ENCODE results near the gene FMN1. TPM values are rescaled to one million over a fixed set of nuclear protein-coding genes. Genes with fewer than 3 reads are reported as not detected.
A peak's percentile ranks its signal among the peaks of the same experiment; 100 is the strongest.

Gene FMN1
- total and polyA plus RNA-seq, 5 donors from 2014 or later: 0.32 to 8.9 (median 0.36) TPM; not detected in 2

DNA sequence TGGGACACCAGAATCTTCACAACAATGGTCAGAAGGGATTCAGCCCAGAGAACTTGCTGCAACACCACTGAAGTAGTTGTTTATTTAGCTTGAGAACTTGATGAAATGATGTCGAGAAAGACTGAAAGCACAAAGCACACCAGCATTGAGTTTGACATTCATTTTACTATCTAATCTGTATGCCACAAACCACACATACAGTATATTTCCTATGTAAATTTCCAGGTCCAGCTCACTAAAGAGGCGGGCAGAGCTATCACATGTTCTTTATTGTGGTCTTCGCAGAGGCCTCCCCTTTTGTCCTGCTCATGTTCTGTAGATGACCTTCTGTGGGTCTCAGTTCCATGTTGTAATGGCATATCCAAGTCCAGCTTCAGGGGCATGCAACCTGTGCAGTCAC lies 10.4 kb upstream of the FMN1 start:
- no peak overlapping the region for H3K27ac ChIP-seq (ENCODE audit: insufficient read depth, low read length, poor library complexity, severe bottlenecking)
- no peak overlapping the region for H3K4me3 ChIP-seq (ENCODE audit: low read depth, low read length)
- Mint-ChIP-seq H3K27ac (no peak overlapping the region), H3K27me3 (no peaks in the 10 kb centered on the region), H3K4me1 (peaks cover 11 to 23% (median 14%) of the 10 kb centered on the region in 4 donors), H3K4me3 (no peak overlapping the region), H3K9me3 (peaks cover 0 to 5% (median 0%) of the 10 kb centered on the region in 7 donors), H3K36me3 (no peaks in the 10 kb centered on the region)
- H3K9me3 ChIP-seq (ENCODE audit: control insufficient read depth in 2 of 2, low read length in 2 of 2): no peaks in the 10 kb centered on the region
- H3K27me3 ChIP-seq (ENCODE audit: control insufficient read depth, insufficient read depth, low read length): no peaks in the 10 kb centered on the region
- no peaks in the 10 kb centered on the region for H3K4me1 ChIP-seq (ENCODE audit: control insufficient read depth, insufficient read depth, low read length, poor library complexity, severe bottlenecking)
- DNase-seq: no peak
- ATAC-seq (ENCODE audit: low read depth in 2 of 2): no peak
- no peaks in the 10 kb centered on the region for H3K36me3 ChIP-seq (ENCODE audit: control insufficient read depth, insufficient read depth, low read length)

DNA sequence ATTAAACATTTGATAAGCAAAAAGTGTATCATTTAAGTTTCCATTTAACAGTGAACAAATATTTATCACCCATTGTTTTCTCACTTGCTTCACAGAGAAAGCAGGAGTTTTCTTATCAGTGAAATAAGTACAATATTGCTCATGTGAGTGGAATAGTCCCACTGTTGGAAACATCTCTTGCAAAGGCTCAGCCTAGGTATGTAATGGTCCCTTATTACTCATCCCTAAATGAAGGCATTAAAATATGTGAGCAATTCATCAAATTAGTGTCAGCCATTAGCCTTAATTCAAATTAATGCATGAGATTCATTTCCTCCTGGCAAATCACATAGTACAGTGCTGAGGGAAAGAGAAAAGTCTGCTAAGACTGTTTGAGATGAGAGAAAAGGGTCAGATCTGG lies 9.6 kb upstream of the FMN1 start:
- no peak overlapping the region for H3K4me3 ChIP-seq (ENCODE audit: low read depth, low read length)
- H3K36me3 ChIP-seq (ENCODE audit: control insufficient read depth, insufficient read depth, low read length): no peaks in the 10 kb centered on the region
- Mint-ChIP-seq H3K27ac (no peak overlapping the region), H3K27me3 (no peaks in the 10 kb centered on the region), H3K36me3 (no peaks in the 10 kb centered on the region), H3K4me1 (peaks cover 11 to 23% (median 13%) of the 10 kb centered on the region in 4 donors), H3K4me3 (no peak overlapping the region), H3K9me3 (no peaks in the 10 kb centered on the region)
- ATAC-seq (ENCODE audit: low read depth in 2 of 2) (no peak), DNase-seq (no peak)
- H3K4me1 ChIP-seq (ENCODE audit: control insufficient read depth, insufficient read depth, low read length, poor library complexity, severe bottlenecking): no peaks in the 10 kb centered on the region
- H3K9me3 ChIP-seq (ENCODE audit: control insufficient read depth in 2 of 2, low read length in 2 of 2): no peaks in the 10 kb centered on the region
- no peaks in the 10 kb centered on the region for H3K27me3 ChIP-seq (ENCODE audit: control insufficient read depth, insufficient read depth, low read length)
- no peak overlapping the region for H3K27ac ChIP-seq (ENCODE audit: insufficient read depth, low read length, poor library complexity, severe bottlenecking)

DNA sequence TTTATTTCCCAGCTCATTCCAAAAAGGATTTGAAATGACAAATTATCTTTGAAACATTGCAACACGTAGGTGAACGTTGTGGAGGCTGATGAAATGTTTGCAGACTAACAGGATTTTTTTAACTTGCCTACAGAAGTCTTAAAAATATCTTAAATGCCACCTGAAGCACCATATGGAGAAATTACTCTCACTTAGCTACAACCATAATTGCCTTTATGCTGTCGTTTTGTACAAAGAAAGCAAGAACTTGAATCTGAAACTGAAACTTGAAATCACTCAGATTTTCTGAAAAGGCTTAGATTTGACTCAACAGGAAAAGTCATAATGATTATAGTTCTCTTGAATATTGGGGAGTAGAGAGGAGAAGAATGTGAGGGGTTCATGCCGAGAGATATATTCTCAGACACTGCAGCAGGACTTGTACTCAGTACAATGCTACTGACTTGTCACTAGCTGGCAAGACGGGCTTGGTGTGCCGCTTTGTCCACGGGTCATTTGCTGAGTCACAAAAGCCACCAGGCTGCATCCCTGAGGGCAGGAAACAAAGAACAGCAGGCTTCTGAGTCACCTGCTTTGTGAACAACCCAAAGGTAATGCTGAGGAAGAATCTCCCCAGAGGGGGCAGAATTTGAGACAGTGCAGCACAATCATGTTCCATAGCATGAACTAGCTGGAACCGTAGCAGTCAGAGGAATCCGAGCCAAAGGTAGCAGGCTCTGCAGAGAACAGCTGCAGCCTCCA lies 7.1 kb upstream of the FMN1 start:
- Histone ChIP-seq H3K4me1 (ENCODE audit: control insufficient read depth, insufficient read depth, low read length, poor library complexity, severe bottlenecking) (no peaks in the 10 kb centered on the region), H3K27me3 (ENCODE audit: control insufficient read depth, insufficient read depth, low read length) (no peaks in the 10 kb centered on the region), H3K36me3 (ENCODE audit: control insufficient read depth, insufficient read depth, low read length) (no peaks in the 10 kb centered on the region), H3K9me3 (ENCODE audit: control insufficient read depth in 2 of 2, low read length in 2 of 2) (no peaks in the 10 kb centered on the region), H3K27ac (ENCODE audit: insufficient read depth, low read length, poor library complexity, severe bottlenecking) (peak overlapping the region; percentile 70), H3K4me3 (ENCODE audit: low read depth, low read length) (peak overlapping the region; percentile 80)
- Mint-ChIP-seq H3K4me3 (peak overlapping the region; percentile 13 to 86 (median 68)), H3K9me3 (no peaks in the 10 kb centered on the region), H3K36me3 (no peaks in the 10 kb centered on the region), H3K4me1 (peaks cover 11 to 23% (median 13%) of the 10 kb centered on the region in 4 donors), H3K27me3 (peaks cover under 1% of the 10 kb centered on the region), H3K27ac (peak overlapping the region; percentile 8 to 82 (median 62))
- peak; percentile 94 for ATAC-seq (ENCODE audit: low read depth in 2 of 2)
- peak; percentile 10 to 84 (median 28) for DNase-seq

DNA sequence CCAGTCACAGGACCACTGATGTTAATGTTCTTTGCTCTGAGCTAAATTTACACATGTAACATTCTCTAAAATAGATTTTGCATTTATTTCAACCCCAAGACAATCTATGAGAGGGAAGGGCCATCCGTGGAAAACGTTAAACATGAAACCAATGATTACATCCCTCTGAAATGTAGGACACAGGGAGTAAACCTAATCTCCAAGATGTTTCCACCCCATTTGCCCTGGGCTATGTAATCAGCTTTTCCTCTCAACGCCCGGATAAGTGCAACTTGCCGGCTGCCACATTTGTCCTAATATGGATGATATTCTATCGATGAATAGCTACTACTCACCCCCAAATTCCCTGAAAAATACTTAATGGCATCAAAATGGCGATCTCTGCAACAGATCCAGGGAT lies 6.4 kb upstream of the FMN1 start:
- H3K4me3 Mint-ChIP-seq: peak overlapping the region in 2 of 4 donors; percentile 2 to 14
- H3K9me3 ChIP-seq (ENCODE audit: control insufficient read depth in 2 of 2, low read length in 2 of 2): no peaks in the 10 kb centered on the region
- H3K27me3 Mint-ChIP-seq: peaks cover 9% of the 10 kb centered on the region
- peak overlapping the region; percentile 80 for H3K4me3 ChIP-seq (ENCODE audit: low read depth, low read length)
- ATAC-seq (ENCODE audit: low read depth in 2 of 2): no peak
- no peaks in the 10 kb centered on the region for H3K9me3 Mint-ChIP-seq
- peaks cover 11 to 23% (median 13%) of the 10 kb centered on the region in 4 donors for H3K4me1 Mint-ChIP-seq
- no peak for DNase-seq
- H3K27ac Mint-ChIP-seq: no peak overlapping the region
- H3K27ac ChIP-seq (ENCODE audit: insufficient read depth, low read length, poor library complexity, severe bottlenecking): no peak overlapping the region
- no peaks in the 10 kb centered on the region for H3K36me3 ChIP-seq (ENCODE audit: control insufficient read depth, insufficient read depth, low read length)
- H3K4me1 ChIP-seq (ENCODE audit: control insufficient read depth, insufficient read depth, low read length, poor library complexity, severe bottlenecking): no peaks in the 10 kb centered on the region
- H3K27me3 ChIP-seq (ENCODE audit: control insufficient read depth, insufficient read depth, low read length): no peaks in the 10 kb centered on the region
- H3K36me3 Mint-ChIP-seq: no peaks in the 10 kb centered on the region

DNA sequence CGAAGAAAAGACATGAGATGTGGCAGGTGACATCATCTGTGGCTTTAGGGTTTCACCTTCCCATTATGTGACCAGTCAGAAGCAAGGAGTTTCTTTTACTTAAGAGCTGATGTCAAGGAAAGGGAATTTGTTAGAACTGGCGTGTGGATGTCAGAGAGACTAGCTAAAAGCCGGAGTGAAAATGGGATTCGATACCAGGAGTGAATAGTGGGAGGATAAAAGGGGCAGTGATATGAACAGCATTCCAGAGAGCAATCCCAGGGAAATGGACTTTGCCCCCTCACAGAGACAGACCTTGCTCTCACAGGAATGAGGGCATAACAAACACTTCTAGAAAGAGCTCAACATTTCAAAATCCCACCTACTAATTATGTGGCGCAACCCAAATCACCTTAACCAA lies 5.9 kb upstream of the FMN1 start:
- no peaks in the 10 kb centered on the region for H3K27me3 ChIP-seq (ENCODE audit: control insufficient read depth, insufficient read depth, low read length)
- H3K27me3 Mint-ChIP-seq: peaks cover 10% of the 10 kb centered on the region
- H3K4me3 Mint-ChIP-seq: peak overlapping the region in 3 of 4 donors; percentile 8 to 48 (median 14)
- H3K9me3 Mint-ChIP-seq: no peaks in the 10 kb centered on the region
- no peaks in the 10 kb centered on the region for H3K4me1 ChIP-seq (ENCODE audit: control insufficient read depth, insufficient read depth, low read length, poor library complexity, severe bottlenecking)
- no peaks in the 10 kb centered on the region for H3K36me3 Mint-ChIP-seq
- ATAC-seq (ENCODE audit: low read depth in 2 of 2) (no peak), DNase-seq (no peak)
- H3K36me3 ChIP-seq (ENCODE audit: control insufficient read depth, insufficient read depth, low read length): no peaks in the 10 kb centered on the region
- H3K4me3 ChIP-seq (ENCODE audit: low read depth, low read length): no peak overlapping the region
- peaks cover 11 to 23% (median 14%) of the 10 kb centered on the region in 4 donors for H3K4me1 Mint-ChIP-seq
- H3K9me3 ChIP-seq (ENCODE audit: control insufficient read depth in 2 of 2, low read length in 2 of 2): no peaks in the 10 kb centered on the region
- no peak overlapping the region for H3K27ac ChIP-seq (ENCODE audit: insufficient read depth, low read length, poor library complexity, severe bottlenecking)
- H3K27ac Mint-ChIP-seq: peak overlapping the region in 1 of 3 donors; percentile 39

DNA sequence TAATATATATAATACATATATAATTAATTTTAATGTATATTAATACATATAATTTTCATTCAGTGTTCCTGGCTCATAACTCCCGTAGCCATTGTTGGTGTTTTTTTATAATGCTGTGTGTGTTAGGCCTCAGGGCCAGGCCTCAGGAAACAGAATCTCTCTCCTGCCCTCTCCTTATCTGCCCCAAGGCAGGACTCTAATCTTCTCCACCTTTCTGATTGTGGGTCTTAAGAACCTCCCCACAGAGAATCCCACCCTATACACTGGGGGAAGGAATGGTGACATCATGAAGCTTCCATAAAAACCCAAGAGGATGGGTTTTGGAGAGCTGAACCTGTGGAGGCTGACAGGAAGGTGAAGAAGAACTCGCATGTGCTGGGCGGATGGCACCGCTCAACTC lies 4.0 kb upstream of the FMN1 start:
- no peaks in the 10 kb centered on the region for H3K36me3 ChIP-seq (ENCODE audit: control insufficient read depth, insufficient read depth, low read length)
- peaks cover 15 to 34% (median 17%) of the 10 kb centered on the region in 4 donors for H3K4me1 Mint-ChIP-seq
- no peaks in the 10 kb centered on the region for H3K9me3 ChIP-seq (ENCODE audit: control insufficient read depth in 2 of 2, low read length in 2 of 2)
- DNase-seq: no peak
- no peaks in the 10 kb centered on the region for H3K27me3 ChIP-seq (ENCODE audit: control insufficient read depth, insufficient read depth, low read length)
- no peak overlapping the region for H3K4me3 Mint-ChIP-seq
- no peaks in the 10 kb centered on the region for H3K9me3 Mint-ChIP-seq
- peaks cover 16% of the 10 kb centered on the region for H3K27me3 Mint-ChIP-seq
- ATAC-seq (ENCODE audit: low read depth in 2 of 2): no peak
- no peak overlapping the region for H3K4me3 ChIP-seq (ENCODE audit: low read depth, low read length)
- no peak overlapping the region for H3K27ac Mint-ChIP-seq
- no peak overlapping the region for H3K27ac ChIP-seq (ENCODE audit: insufficient read depth, low read length, poor library complexity, severe bottlenecking)
- peaks cover 10% of the 10 kb centered on the region for H3K4me1 ChIP-seq (ENCODE audit: control insufficient read depth, insufficient read depth, low read length, poor library complexity, severe bottlenecking)
- H3K36me3 Mint-ChIP-seq: no peaks in the 10 kb centered on the region

DNA sequence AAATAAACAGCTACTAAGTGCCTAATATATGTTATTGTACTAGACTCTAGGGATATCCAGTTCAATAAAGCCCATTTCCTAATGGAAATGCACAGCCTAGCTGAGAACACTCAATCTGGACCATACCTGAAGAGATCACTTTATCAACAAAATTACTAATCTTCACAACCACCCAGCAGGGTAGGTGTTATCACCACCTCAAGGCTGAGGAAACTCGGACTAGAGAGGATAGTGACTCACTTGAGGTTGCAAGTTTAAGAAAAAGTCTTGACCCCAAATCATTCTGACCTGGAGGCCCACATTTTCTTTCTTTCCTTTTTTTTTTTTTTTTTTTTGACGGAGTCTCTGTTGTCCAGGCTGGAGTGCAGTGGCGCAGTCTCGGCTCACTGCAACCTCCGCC lies 3.1 kb upstream of the FMN1 start:
- peaks cover 16% of the 10 kb centered on the region for H3K27me3 Mint-ChIP-seq
- no peaks in the 10 kb centered on the region for H3K9me3 Mint-ChIP-seq
- DNase-seq (no peak), ATAC-seq (ENCODE audit: low read depth in 2 of 2) (no peak)
- H3K4me1 Mint-ChIP-seq: peaks cover 15 to 31% (median 16%) of the 10 kb centered on the region in 4 donors
- no peaks in the 10 kb centered on the region for H3K36me3 ChIP-seq (ENCODE audit: control insufficient read depth, insufficient read depth, low read length)
- H3K4me3 Mint-ChIP-seq: no peak overlapping the region
- no peaks in the 10 kb centered on the region for H3K9me3 ChIP-seq (ENCODE audit: control insufficient read depth in 2 of 2, low read length in 2 of 2)
- no peak overlapping the region for H3K27ac ChIP-seq (ENCODE audit: insufficient read depth, low read length, poor library complexity, severe bottlenecking)
- no peak overlapping the region for H3K27ac Mint-ChIP-seq
- H3K27me3 ChIP-seq (ENCODE audit: control insufficient read depth, insufficient read depth, low read length): peaks cover 2% of the 10 kb centered on the region
- no peak overlapping the region for H3K4me3 ChIP-seq (ENCODE audit: low read depth, low read length)
- peaks cover 10% of the 10 kb centered on the region for H3K4me1 ChIP-seq (ENCODE audit: control insufficient read depth, insufficient read depth, low read length, poor library complexity, severe bottlenecking)
- no peaks in the 10 kb centered on the region for H3K36me3 Mint-ChIP-seq

DNA sequence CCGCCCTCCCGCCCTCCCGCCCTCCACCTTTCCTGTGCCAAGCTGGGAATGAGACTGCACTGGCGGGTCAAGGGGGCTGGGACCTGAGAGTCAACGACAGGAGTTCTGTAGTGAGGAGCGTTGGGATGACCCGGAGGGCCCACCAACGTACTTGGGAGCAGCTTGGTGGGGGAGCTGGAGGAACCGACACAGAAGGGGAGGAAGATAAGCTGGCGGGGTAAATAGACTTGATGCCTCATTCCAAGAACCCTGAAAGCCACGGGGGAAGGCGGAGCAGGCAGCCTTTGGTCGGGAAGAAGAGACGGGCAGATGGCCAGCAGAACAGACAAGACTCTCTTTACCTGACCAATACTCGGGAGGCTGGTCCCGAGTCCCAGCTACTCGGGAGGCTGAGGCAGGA lies 277 bp downstream of the FMN1 start:
- Histone ChIP-seq H3K9me3 (ENCODE audit: control insufficient read depth in 2 of 2, low read length in 2 of 2) (no peaks in the 10 kb centered on the region), H3K4me3 (ENCODE audit: low read depth, low read length) (peak overlapping the region; percentile 55), H3K27ac (ENCODE audit: insufficient read depth, low read length, poor library complexity, severe bottlenecking) (no peak overlapping the region), H3K27me3 (ENCODE audit: control insufficient read depth, insufficient read depth, low read length) (peaks cover 2% of the 10 kb centered on the region), H3K4me1 (ENCODE audit: control insufficient read depth, insufficient read depth, low read length, poor library complexity, severe bottlenecking) (peaks cover 10% of the 10 kb centered on the region), H3K36me3 (ENCODE audit: control insufficient read depth, insufficient read depth, low read length) (no peaks in the 10 kb centered on the region)
- no peaks in the 10 kb centered on the region for H3K9me3 Mint-ChIP-seq
- H3K27ac Mint-ChIP-seq: peak overlapping the region in 2 of 3 donors; percentile 31 to 83
- DNase-seq: no peak
- peaks cover 4 to 18% (median 7%) of the 10 kb centered on the region in 4 donors for H3K4me1 Mint-ChIP-seq
- H3K36me3 Mint-ChIP-seq: no peaks in the 10 kb centered on the region
- ATAC-seq (ENCODE audit: low read depth in 2 of 2): no peak
- peaks cover 19% of the 10 kb centered on the region for H3K27me3 Mint-ChIP-seq
- H3K4me3 Mint-ChIP-seq: peak overlapping the region; percentile 84 to 87 (median 86)

Measured in CD4-positive, CD25-positive, alpha-beta regulatory T cell (primary cell).